Nasal cavity respiratory epithelium epithelial cell of viscerocranial mucosa (primary cell): ENCODE results near the gene CEACAM1. TPM values are rescaled to one million over a fixed set of nuclear protein-coding genes. Genes with fewer than 3 reads are reported as not detected.

Source experiments
- total RNA-seq: library from RNA; depleted of rRNA; stranded (reverse); fragments of >200 nt; gene quantifications from 2 replicates; pipeline ENCODE4 v1.2.3, GENCODE V29; 2014

Gene CEACAM1
- total RNA-seq: 1.4 and 6.3 TPM in 2 replicates

DNA sequence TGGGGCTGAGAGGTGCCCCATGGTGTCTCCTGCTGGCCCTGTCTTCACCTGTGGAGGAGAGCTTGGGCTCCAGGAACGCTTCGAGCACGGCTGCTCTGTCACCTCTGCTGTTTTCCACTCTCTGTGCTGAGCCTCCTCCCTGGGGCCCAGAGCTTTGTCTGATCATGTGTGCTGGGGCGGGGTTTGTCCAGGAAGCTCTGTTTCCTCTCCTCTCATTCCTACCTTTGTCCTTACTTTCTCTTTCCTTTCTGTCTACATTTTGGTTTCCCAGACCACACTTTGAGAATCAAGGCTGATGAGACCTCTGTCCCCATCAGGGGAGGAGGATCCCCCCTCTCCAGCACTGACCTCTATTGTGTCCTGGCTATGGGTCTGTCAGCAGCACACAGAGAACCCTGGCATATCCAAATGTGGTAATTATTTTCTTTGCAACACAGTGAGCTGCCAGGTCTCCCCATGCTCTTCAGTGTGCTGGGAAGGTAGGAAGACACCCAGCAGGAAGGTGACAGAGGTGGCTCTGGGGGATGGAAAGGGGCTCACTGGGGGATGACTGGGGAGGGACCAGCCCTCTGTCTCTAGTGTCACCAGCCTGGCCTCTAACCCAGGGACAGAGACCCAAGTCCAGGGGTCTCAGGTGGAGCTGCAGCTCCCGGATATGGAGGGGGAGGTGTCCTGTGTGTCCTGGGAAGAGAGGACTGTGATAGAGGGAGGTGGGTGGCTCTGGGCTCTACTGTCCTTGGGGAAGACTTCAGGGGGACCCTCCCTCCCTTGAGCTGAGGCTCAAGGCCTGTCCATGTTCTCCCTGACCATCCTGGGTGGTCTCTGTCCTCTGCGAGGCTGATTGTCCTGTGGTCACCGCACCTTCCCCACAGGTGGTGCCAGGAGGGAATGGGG is at the start of gene CEACAM1:
TSS of gene CEACAM1 (minus strand) at position 128 of the 894 bp plus-strand sequence. CDS start at position 21, 107 bp downstream.

Other genes starting within 250 kb of the CEACAM1 start
- under 0.01 and 1.1 TPM in 2 replicates for gene PRR19, start 226.3 kb downstream of the CEACAM1 start, total RNA-seq
- 16.1 and 45.3 TPM in 2 replicates for gene PAFAH1B3, start 225.9 kb downstream of the CEACAM1 start, total RNA-seq
- gene TMEM145, start 215.2 kb downstream of the CEACAM1 start, total RNA-seq: not detected in 2 replicates
- 14.7 and 61.8 TPM in 2 replicates for gene MEGF8, start 202.8 kb downstream of the CEACAM1 start, total RNA-seq
- 0.36 and 13.7 TPM in 2 replicates for gene CNFN, start 138.2 kb downstream of the CEACAM1 start, total RNA-seq
- gene LIPE, start 101.1 kb downstream of the CEACAM1 start, total RNA-seq: 5.0 and 24.6 TPM in 2 replicates
- gene CXCL17, start 85.5 kb downstream of the CEACAM1 start, total RNA-seq: under 0.01 and 9.2 TPM in 2 replicates
- gene CEACAM8, start 66.4 kb upstream of the CEACAM1 start, total RNA-seq: not detected in 2 replicates
- not detected in 2 replicates for gene PSG3, start 212.0 kb upstream of the CEACAM1 start, total RNA-seq
- not detected in 2 replicates for gene PSG8, start 237.2 kb upstream of the CEACAM1 start, total RNA-seq